ENCODE results near the gene POLR1B.
"Not testable (repeated sequence)": the region's sequence is repeated elsewhere in the genome, so short reads cannot be mapped to it uniquely, and the experiment has no call there.

The POLR1B gene

GRCh38 chr2:112607680-112608438 is 65.6 kb downstream of the POLR1B start:
- TF ChIP-seq CTCF (IDR thresholded peaks at IDR 0.05; ENCODE audit: insufficient read depth, low read depth, low read length, missing control alignments), result no peak
- DNase-seq (ENCODE audit: low read depth), result no peak
- H3K4me3 ChIP-seq (ENCODE audit: low read depth, low read length), result no peak overlapping the region

- DNase-seq (ENCODE audit: low read depth); H3K4me3 ChIP-seq (ENCODE audit: low read depth, low read length): not testable (repeated sequence)
Measured at GRCh38 chr2:112609320-112609719, 67.1 kb downstream of the POLR1B start.

- H3K4me3 ChIP-seq (ENCODE audit: low read depth, low read length); DNase-seq (ENCODE audit: low read depth): not testable (repeated sequence)
Measured at GRCh38 chr2:112612283-112612682, 70.0 kb downstream of the POLR1B start.

- no peak for TF ChIP-seq CTCF (IDR thresholded peaks at IDR 0.05; ENCODE audit: insufficient read depth, low read depth, low read length, missing control alignments)
- H3K4me3 ChIP-seq (ENCODE audit: low read depth, low read length), result no peak overlapping the region
- DNase-seq (ENCODE audit: low read depth), result no peak
Measured at GRCh38 chr2:112614201-112614840, 72.1 kb downstream of the POLR1B start.

- no peak overlapping the region for H3K4me3 ChIP-seq (ENCODE audit: low read depth, low read length)
- DNase-seq (ENCODE audit: low read depth), result no peak
- no peak for TF ChIP-seq CTCF (IDR thresholded peaks at IDR 0.05; ENCODE audit: insufficient read depth, low read depth, low read length, missing control alignments)
Measured at GRCh38 chr2:112615051-112615450, 72.8 kb downstream of the POLR1B start.

- H3K4me3 ChIP-seq (ENCODE audit: low read depth, low read length); DNase-seq (ENCODE audit: low read depth): not testable (repeated sequence)
Measured at GRCh38 chr2:112615798-112616197, 73.5 kb downstream of the POLR1B start.

GRCh38 chr2:112618383-112618782 is 76.1 kb downstream of the POLR1B start:
- no peak for TF ChIP-seq CTCF (IDR thresholded peaks at IDR 0.05; ENCODE audit: insufficient read depth, low read depth, low read length, missing control alignments)
- no peak for DNase-seq (ENCODE audit: low read depth)
- no peak overlapping the region for H3K4me3 ChIP-seq (ENCODE audit: low read depth, low read length)

GRCh38 chr2:112621790-112622527 is 79.7 kb downstream of the POLR1B start:
- DNase-seq (ENCODE audit: low read depth), result no peak
- H3K4me3 ChIP-seq (ENCODE audit: low read depth, low read length), result no peak overlapping the region
- no peak for TF ChIP-seq CTCF (IDR thresholded peaks at IDR 0.05; ENCODE audit: insufficient read depth, low read depth, low read length, missing control alignments)
